HG03521 (cell line): ENCODE measurements around the gene ATP11C.
A peak's percentile ranks its signal among the peaks of the same experiment; 100 is the strongest.
"Not testable (repeated sequence)": the region's sequence is repeated elsewhere in the genome, so short reads cannot be mapped to it uniquely, and the experiment has no call there.

Experiments used
- ATAC-seq: cut with Tn5 transposase; IDR thresholded peaks from one replicate; pipeline ENCODE4 v1.9.1; 2021; ENCODE audit warnings: mild to moderate bottlenecking, moderate library complexity; ENCODE audit not compliant: unreplicated experiment

The ATP11C gene

DNA sequence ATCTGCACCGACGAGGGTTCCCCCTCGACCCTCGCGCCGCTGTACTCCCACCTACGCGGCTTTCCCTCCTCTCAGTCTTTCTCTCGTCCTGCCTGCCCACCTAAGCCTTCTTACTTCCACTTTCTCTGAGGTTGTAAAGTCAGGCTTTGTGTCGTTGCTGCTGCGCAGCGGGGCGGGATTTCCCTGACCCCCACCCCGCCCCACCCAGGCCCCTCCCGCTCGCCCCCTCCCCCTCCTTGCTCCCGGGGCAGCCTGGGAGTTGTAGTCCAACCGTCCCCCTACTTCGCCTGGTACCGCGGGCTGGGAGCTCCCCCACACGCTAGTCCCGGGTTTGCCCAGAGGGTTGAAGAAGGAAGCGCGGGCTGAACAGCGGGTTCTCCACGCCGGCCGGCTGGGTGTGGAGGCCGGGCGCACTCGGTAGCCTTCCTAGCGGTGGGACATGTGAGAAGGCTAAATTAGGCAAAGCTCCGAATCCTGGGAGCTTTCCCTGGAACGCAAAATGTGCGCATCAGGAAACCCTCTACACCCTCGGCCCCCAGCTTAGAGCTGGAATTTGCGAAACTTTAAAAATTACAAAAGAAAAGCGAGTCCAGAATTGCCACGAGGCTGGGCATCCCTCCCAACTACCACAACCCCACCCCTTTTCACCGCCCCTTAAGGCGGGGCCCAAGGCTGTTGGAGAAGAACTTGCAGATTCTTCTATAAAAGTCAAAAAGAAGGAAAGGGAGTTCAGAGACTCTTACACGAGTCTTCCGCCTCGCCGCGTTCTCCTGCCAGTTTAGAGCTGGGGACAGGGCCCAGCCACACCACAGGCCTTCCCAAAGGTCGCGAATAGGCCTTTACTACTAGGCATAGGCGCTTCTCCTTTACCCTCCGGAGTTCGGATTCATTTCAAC is at the start of gene ATP11C:
ATP11C (minus strand) TSS at position 153 of the 896 bp plus-strand sequence. CDS start 1,011 bp downstream, outside the sequence.
- ATAC-seq, result peak; percentile 68

DNA sequence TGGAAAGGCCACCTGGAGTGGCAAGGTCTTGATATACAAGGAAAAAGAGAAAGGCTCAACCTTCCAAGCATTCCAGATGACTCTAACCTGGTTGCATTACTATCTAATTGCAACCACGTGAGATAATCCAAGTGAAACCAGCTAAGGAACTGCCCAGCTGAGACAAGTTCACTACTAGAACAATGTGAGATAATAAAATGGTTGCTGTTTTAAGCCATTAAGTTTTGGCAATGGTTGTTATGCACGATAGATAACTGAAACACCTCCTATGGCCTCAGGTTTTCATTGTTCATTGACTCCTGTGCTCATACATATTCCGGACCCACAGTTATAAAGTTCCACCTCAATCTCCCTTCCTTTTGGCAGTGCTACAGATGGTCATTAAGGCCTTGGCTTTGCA is 41.6 kb upstream of the ATP11C start:
- no peak for ATAC-seq

DNA sequence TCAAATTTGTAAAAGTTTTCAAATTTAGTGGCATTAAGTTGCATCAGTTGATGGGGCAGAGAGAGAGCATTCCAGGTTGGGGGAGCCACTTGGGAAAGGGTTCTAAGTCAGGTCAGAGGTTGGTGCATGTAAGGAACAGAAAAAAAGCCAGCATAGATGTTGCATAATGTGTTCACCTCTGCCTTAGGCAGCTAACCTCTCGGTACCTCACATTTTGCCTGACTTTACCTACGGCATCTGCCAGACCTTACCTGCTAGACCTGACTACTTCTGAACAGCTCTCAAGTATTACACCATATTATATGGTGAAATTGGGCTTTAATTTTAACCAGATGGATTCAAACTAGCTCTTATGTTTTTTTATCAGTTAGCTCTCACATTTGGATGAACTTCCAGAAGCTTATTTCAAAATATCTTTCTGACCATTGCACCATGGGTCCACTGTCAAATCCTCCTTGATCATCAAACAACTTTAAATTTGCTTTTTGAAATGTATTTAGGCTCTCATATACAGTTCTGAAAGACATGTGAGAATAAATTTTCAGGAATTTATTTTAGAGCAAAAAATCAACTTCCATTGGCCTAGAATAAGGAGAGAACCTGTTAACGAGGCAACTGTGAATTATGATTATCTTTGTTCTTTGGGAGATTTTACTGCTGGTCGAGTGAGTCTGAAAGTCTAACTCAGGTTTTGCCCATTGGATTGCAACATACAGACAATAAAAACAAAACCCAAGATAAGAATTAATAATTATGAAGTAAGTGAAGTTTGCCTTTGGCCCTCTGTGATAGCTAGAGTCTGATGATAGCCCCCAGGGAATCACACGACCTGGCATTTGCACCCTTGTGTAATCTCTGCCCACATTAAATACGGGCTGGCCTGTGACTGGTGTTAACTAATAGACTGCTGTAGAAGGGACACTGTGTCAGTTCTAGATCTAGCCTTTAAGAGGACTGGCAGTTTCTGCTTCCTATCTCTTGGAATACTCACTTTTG is 40.1 kb upstream of the ATP11C start:
- no peak for ATAC-seq

DNA sequence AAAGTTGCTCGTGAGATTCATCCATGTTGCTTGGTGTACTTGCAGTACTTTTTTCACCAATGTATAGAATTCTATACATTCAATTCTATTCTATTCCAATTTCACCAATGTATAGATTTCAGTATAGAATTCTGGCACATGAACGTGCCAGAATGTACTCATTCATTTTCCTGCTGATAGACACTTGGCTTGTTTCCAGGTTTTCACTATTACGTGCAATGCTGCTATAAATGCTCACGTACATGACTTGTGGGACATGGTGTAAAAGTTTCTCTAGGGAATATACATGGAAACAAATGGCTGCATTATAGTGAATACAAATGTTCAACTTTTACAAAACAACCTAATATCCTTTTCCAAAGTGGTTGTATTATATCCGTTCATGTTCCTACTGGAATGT is 39.3 kb upstream of the ATP11C start:
- no peak for ATAC-seq

DNA sequence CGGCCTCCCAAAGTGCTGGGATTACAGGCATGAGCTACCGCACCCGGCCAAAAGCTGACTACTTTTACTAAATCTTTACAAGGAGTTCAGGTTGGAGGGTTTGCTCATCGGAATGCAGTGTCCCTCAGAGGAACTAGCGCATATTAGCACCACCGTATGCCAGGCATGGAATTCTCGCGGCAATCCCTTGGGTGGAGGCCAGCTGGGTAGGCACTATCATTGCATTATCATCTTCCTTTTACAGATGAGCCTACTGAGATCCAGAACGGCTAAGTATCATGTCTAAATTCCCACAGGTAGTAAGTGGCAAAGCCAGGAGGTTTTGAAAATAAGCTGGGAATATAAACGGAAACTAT is 38.5 kb upstream of the ATP11C start:
- no peak for ATAC-seq

DNA sequence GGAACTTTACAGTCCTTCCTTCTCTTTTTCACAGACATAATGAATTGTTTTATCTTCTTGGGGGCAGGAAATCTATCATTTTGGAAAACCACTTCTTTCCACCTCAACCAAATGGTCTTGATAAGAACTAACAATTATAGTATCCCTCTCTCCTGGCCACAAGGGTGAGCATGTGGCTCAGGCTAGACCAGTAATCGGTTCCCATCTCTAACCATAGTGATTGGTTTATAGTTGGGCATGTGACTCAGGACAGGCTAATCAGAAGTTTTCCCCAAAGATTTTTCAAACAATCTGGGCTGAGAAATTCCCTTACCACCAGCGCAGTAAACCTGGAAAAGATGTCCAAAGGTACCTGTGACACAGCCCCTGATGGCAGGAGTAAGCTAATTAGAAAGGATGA is 36.4 kb upstream of the ATP11C start:
- ATAC-seq, result no peak

DNA sequence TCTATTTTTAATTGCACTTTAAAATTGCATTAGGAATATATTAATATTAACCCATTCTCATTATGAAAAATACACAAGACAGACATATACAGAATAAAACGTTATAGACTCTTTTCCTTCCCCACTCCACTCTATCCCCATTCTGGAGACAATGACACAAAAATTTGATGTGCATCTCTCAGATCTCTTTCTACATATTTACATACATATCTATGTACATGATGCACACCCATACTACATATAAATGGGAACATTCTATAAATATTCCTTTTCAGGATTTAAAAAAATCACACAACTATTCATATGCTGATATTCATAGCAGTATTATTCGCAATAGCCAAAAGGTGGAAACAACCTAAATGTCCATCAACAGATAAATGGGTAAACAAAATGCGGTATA is 34.9 kb upstream of the ATP11C start:
- ATAC-seq, result no peak

DNA sequence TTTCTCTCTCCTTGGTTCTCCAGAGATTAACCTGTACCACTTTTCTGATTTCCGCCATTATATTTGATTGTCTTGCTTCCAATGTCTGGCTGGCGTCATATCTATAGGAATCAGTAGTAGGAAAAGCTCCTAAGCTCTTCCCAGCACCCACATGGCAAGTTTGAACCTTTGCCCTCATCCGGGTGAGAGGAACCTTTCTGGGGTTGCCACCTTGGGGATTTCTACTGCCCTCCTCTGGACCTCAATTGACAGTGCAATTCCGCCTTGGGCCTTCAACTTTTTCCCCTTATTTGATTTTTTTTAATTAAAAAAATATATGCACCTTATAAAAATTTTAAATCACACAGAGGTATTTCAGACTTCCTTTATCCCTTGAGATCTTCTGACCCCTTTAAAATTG is 34.4 kb upstream of the ATP11C start:
- no peak for ATAC-seq

DNA sequence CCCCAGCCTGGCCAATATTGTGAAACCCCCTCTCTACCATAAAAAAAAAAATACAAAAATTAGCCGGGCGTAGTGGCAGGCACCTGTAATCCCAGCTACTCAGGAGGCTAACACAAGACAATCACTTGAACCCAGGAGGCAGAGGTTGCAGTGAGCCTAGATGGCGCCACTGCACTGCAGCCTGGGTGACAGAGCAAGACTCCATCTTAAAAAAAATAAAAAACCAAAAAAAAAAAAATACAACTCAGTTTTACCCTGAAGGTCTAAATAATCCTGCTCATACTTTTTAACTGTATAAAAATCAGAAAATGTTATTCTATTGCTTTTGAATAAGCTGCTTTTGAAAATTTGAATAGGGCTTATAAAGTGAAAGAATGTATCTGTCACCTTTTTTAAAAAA is 33.3 kb upstream of the ATP11C start:
- ATAC-seq, result not testable (repeated sequence)

DNA sequence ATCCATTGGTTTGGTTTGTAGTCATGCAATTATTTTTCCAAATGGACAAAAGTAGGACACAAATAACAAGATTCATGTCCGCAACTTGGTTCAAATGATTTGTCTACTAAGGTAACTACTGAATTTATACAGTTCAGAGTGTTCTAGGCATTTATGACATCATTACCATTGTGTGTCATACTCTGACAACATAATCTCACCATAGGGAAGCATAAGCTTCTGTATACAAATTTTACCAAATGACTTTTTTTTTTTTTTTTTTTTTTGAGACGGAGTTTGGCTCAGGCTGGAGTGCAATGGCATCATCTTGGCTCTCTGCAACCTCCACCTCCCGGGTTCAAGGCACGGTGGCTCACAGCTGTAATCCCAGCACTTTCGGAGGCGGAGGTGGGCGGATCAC is 32.6 kb upstream of the ATP11C start, which contains the start of gene CXorf66:
CXorf66 (minus strand) TSS at position 101 of the 400 bp plus-strand sequence; CDS start at position 76, 25 bp downstream.
- ATAC-seq, result no peak

DNA sequence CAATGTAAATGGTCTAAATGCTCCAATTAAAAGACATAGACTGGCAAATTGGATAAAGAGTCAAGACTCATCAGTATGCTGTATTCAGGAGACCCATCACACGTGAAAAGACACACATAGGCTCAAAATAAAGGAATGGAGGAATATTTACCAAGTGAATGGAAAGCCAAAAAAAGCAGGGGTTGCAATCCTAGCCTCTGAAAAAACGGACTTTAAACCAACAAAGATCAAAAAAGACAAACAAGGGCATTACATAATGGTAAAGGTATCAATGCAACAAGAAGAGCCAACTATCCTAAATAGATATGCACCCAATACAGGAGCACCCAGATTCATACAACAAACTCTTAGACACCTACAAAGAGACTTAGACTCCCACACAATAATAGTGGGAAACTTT is 28.2 kb upstream of the ATP11C start:
- ATAC-seq, result not testable (repeated sequence)

DNA sequence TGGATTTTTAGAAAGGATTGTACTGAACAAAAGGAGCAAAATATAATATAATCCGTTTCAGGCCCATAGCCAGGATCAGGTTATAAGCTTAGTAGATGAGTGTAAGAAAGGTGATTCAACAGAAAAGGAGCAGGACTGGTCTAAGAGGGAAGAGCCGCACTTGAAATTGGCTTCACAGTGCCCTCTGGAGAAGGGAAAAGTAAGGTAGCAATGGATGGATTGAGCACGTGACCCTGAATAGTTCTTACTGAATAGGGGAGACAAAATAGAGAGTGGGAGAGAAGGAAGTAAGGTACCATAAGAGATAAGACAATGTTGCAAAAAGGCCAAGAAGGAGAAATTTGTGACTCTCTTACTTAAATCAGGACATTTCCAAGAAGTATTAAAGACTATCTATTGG is 16.9 kb upstream of the ATP11C start:
- ATAC-seq, result no peak

DNA sequence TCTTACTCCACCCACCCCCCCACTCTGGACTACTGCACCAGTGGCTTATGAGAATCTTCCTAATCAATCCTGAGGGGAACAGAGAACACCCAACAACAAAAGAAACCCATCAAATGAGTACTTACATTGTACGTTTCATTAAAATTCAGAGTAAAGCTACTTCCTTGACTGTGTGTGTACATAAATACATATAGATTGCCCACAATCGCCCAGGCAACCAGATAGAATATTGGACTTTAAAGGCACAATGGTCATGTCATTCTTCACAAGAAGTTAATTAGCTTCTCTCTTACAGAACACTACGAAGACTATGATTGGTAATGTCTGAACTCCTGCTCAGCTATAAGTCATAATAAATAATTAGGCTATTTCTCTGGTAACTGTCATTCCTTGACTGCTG is 12.2 kb upstream of the ATP11C start:
- ATAC-seq, result no peak

DNA sequence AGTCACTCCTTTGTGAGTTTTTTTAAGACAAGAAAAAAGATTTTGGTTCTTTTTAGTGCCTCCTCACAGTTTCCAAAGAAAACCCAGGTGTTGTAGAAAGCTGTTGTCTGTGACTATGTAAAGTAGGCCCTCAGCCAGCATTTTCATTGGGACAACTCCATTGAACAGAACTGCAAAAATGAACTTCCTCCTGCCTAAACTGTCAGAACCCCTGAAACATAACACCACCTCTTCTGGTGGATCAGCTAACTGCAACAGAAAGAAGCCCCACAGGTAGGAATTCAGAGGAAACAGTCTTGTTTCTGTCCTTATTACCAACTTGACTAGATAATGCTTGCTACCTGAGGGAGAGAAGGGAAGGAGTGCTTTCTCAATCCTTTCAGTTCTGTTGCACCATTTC is 3.4 kb upstream of the ATP11C start:
- no peak for ATAC-seq

DNA sequence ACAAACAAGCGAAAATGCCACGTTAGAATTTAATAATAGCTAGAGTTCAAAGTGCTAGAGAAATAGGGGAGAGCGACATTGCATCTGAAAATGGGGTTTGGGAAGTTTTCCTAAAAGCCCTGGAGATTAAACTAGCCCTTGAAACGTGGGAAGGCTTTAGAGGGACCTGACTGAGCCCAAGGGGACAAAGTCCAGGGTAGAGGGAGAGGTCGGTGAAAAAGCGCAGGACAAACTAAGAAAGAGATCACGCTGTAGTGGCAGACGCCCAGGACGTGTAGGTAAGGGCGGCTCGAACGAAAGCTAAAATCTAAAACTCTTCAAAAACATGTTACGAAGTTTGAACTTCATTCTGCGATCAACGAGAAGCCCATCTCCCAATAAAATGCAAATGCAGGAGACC is 1.1 kb upstream of the ATP11C start:
- ATAC-seq, result no peak

DNA sequence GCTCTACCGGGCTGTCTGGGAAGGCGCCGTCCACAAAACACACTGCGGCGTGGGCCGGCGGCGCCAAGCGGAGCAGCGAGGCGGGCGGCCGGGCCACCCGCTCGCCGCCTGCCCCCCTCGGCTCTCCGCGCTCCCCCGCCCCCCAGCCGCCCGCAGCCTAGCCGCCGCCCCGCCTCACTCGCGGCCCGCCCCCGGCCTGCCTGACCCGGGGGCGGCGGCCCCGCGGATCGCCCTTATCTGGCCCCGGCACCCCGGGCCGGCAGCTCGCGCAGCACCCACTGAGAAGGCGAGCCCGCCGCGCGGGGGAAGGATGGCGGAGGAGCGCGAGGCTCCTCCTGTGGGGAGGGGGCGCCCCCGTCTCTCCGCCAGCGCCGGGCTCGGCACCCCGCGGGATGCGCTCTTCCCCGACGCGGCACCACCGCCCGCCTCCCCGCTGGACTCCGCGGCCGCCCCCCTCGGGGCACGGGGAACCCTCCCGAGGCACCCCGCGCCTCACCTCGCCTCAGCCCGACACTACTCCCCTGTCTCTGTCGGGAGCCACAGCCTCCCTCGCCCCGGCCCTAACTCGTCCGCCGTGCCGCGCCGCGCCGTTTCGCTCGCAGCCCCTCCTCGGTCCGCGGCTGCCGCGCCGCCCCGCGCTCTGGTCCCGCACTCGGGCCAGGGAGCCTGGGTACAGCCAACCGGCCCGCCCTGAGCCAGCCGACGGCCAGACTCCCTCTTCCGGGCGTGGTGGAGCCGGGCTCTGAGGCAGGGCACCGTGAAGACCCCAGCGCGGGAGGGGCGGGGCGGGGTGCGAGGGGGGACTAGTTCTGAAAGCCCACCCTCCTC is 566 bp downstream of the ATP11C start:
- ATAC-seq, result peak; percentile 34

DNA sequence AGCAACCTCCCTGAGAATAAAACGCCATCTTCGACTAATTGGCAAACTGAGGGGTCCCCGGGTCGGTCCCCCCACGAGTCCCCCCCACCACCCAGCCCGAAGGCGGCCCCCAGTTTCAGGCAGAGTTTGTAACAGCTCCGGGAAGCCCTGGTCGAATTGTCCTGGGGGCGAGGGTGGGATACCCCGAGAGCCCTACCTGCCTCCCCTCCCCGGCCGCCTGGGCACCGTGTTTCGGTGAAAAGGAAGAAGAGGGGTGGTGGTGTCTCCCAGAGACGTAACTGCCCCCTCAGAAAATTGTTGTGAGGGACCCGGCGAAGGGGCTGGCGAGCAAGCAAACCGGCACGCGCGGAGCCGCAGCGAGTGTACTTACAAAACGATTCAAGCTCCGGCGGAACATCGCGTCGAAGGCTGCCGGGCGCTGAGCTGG is 1.2 kb downstream of the ATP11C start:
- no peak for ATAC-seq

DNA sequence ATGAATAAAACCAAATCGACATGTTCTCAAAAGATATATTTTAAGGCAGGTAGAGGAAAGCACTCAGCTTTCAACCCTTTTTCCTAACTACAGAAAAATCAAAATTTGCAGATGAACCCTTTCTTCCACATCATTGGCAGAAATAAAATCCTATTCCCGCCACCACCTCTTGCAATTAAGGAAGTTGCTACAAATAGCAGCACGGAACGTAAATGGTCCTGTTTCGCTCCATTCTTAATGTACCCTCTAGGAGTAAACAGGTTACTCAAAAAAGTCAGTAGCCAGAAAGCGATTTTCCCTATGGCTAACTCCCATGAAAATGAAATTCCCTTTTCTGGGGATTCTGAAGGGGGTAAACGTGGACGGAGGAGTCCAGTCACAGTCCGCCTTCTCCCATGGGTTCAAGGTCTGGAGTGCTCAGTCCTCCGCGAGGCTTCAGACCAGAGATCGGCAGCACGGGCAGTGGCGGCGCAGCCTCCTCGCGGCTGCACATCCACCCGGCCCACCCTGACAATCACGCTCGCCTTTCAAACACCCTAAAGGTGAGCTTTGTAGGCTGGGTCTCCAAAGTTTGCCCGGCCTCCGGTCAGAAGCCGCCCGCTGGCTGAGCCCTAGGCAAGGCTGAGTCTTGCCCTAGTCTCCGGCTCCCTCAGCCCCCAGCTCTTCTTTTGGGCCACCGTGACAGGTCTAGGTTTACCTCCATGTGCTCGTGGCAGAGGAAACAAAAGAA is 1.8 kb downstream of the ATP11C start:
- no peak for ATAC-seq

DNA sequence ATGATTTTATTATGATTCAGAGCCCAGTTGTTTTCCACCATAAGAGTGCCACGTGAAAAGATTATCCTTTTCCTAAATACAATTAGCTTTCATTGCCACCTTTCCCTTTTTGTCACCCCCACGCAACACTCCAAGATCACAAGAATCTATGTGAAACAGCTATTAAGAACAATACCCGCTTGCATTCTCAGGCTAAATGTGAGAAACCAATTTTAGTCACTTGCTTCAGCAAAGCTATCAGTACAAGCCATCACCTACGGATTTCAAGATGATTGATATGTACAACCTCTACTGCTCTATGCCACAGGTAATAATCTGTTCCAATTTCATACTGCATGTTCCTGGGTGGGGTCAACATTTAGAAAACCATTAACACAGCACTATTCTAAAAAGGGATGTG is 2.5 kb downstream of the ATP11C start:
- no peak for ATAC-seq

DNA sequence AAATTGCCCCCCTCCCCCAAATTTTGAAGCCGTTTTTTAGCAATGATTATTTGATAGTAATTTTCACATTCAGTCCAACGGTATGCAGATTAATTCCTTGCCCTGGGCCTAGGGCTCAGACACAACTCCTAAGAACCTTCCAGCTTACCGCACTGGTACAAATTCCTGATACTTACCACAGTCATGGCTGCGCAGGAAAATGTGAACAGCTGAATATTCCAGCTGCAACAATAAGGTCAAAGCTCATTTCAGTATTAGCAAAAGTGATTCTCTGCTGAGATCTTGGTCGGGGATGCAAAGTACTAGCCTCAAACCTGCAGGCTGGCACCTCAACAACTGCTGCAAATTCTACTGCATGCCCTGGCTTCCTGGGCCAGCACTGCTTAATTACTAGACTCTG is 3.0 kb downstream of the ATP11C start:
- ATAC-seq, result no peak
